ENCODE results near the gene FAM20A. TPM values are rescaled to one million over a fixed set of nuclear protein-coding genes. Genes with fewer than 3 reads are reported as not detected.
A peak's percentile ranks its signal among the peaks of the same experiment; 100 is the strongest.

The FAM20A gene
- total RNA-seq, 2 donors from 2014 or later: 0.42 TPM; not detected in 1

- peaks cover 13% of the 10 kb centered on the region for H3K27me3 Mint-ChIP-seq
- peaks cover 2% of the 10 kb centered on the region for H3K36me3 Mint-ChIP-seq (ENCODE audit: low read depth)
- H3K4me3 Mint-ChIP-seq: no peak overlapping the region
- H3K9me3 ChIP-seq (ENCODE audit: control insufficient read depth, low read length, poor library complexity, severe bottlenecking): no peaks in the 10 kb centered on the region
- DNase-seq: no peak
- peaks cover 2% of the 10 kb centered on the region for H3K4me1 Mint-ChIP-seq
- no peak for ATAC-seq
- no peak overlapping the region for H3K27ac Mint-ChIP-seq
These were observed 35.3 kb downstream of the FAM20A start for GRCh38 chr17:68565661-68566441.

- no peak overlapping the region for H3K4me3 Mint-ChIP-seq
- H3K9me3 ChIP-seq (ENCODE audit: control insufficient read depth, low read length, poor library complexity, severe bottlenecking): no peaks in the 10 kb centered on the region
- H3K27me3 Mint-ChIP-seq: peaks cover 13% of the 10 kb centered on the region
- DNase-seq: no peak
- peaks cover 2% of the 10 kb centered on the region for H3K36me3 Mint-ChIP-seq (ENCODE audit: low read depth)
- no peak overlapping the region for H3K27ac Mint-ChIP-seq
- no peaks in the 10 kb centered on the region for H3K4me1 Mint-ChIP-seq
- no peak for ATAC-seq
These were observed 36.6 kb downstream of the FAM20A start for GRCh38 chr17:68564415-68565111.

- Mint-ChIP-seq H3K4me1 (no peaks in the 10 kb centered on the region), H3K36me3 (ENCODE audit: low read depth) (peaks cover 2% of the 10 kb centered on the region), H3K4me3 (no peak overlapping the region), H3K27me3 (peaks cover 13% of the 10 kb centered on the region), H3K27ac (no peak overlapping the region)
- ATAC-seq (no peak), DNase-seq (no peak)
- H3K9me3 ChIP-seq (ENCODE audit: control insufficient read depth, low read length, poor library complexity, severe bottlenecking): no peaks in the 10 kb centered on the region
These were observed 38.4 kb downstream of the FAM20A start for GRCh38 chr17:68562736-68563135.

- peaks cover 4% of the 10 kb centered on the region for H3K36me3 Mint-ChIP-seq (ENCODE audit: low read depth)
- no peak overlapping the region for H3K4me3 Mint-ChIP-seq
- peaks cover 13% of the 10 kb centered on the region for H3K27me3 Mint-ChIP-seq
- no peaks in the 10 kb centered on the region for H3K4me1 Mint-ChIP-seq
- H3K9me3 ChIP-seq (ENCODE audit: control insufficient read depth, low read length, poor library complexity, severe bottlenecking): no peaks in the 10 kb centered on the region
- H3K27ac Mint-ChIP-seq: no peak overlapping the region
- ATAC-seq: no peak
- DNase-seq: no peak
These were observed 40.0 kb downstream of the FAM20A start for GRCh38 chr17:68560966-68561720.

GRCh38 chr17:68559316-68559715, 41.9 kb downstream of the FAM20A start:
- H3K27ac Mint-ChIP-seq: no peak overlapping the region
- no peak for ATAC-seq
- H3K9me3 ChIP-seq (ENCODE audit: control insufficient read depth, low read length, poor library complexity, severe bottlenecking): no peaks in the 10 kb centered on the region
- peaks cover 2% of the 10 kb centered on the region for H3K36me3 Mint-ChIP-seq (ENCODE audit: low read depth)
- DNase-seq: no peak
- no peak overlapping the region for H3K4me3 Mint-ChIP-seq
- no peaks in the 10 kb centered on the region for H3K4me1 Mint-ChIP-seq
- peaks cover under 1% of the 10 kb centered on the region for H3K27me3 Mint-ChIP-seq

GRCh38 chr17:68556551-68556950, 44.6 kb downstream of the FAM20A start:
- H3K4me3 Mint-ChIP-seq: no peak overlapping the region
- no peaks in the 10 kb centered on the region for H3K4me1 Mint-ChIP-seq
- H3K27ac Mint-ChIP-seq: no peak overlapping the region
- no peak for DNase-seq
- ATAC-seq: no peak
- no peaks in the 10 kb centered on the region for H3K9me3 ChIP-seq (ENCODE audit: control insufficient read depth, low read length, poor library complexity, severe bottlenecking)
- H3K27me3 Mint-ChIP-seq: no peaks in the 10 kb centered on the region
- peaks cover 2% of the 10 kb centered on the region for H3K36me3 Mint-ChIP-seq (ENCODE audit: low read depth)

GRCh38 chr17:68544111-68544915, 56.9 kb downstream of the FAM20A start:
- no peak overlapping the region for H3K4me3 Mint-ChIP-seq
- no peak for DNase-seq
- H3K9me3 ChIP-seq (ENCODE audit: control insufficient read depth, low read length, poor library complexity, severe bottlenecking): no peaks in the 10 kb centered on the region
- H3K27me3 Mint-ChIP-seq: no peaks in the 10 kb centered on the region
- no peaks in the 10 kb centered on the region for H3K36me3 Mint-ChIP-seq (ENCODE audit: low read depth)
- no peaks in the 10 kb centered on the region for H3K4me1 Mint-ChIP-seq
- no peak for ATAC-seq
- peak overlapping the region; percentile 3 for H3K27ac Mint-ChIP-seq

- no peaks in the 10 kb centered on the region for H3K27me3 Mint-ChIP-seq
- no peaks in the 10 kb centered on the region for H3K36me3 Mint-ChIP-seq (ENCODE audit: low read depth)
- ATAC-seq (no peak), DNase-seq (no peak)
- peak overlapping the region; percentile 3 for H3K27ac Mint-ChIP-seq
- no peaks in the 10 kb centered on the region for H3K9me3 ChIP-seq (ENCODE audit: control insufficient read depth, low read length, poor library complexity, severe bottlenecking)
- no peak overlapping the region for H3K4me3 Mint-ChIP-seq
- H3K4me1 Mint-ChIP-seq: peaks cover 2% of the 10 kb centered on the region
These were observed 58.3 kb downstream of the FAM20A start for GRCh38 chr17:68542698-68543463.

- DNase-seq (no peak), ATAC-seq (no peak)
- Mint-ChIP-seq H3K27ac (no peak overlapping the region), H3K4me3 (peak overlapping the region; percentile 2), H3K4me1 (peaks cover 2% of the 10 kb centered on the region), H3K27me3 (no peaks in the 10 kb centered on the region), H3K36me3 (ENCODE audit: low read depth) (no peaks in the 10 kb centered on the region)
- H3K9me3 ChIP-seq (ENCODE audit: control insufficient read depth, low read length, poor library complexity, severe bottlenecking): no peaks in the 10 kb centered on the region
These were observed 59.4 kb downstream of the FAM20A start for GRCh38 chr17:68541816-68542215.

- Mint-ChIP-seq H3K36me3 (ENCODE audit: low read depth) (peaks cover 2% of the 10 kb centered on the region), H3K4me3 (no peak overlapping the region), H3K27ac (no peak overlapping the region), H3K27me3 (no peaks in the 10 kb centered on the region), H3K4me1 (peaks cover 2% of the 10 kb centered on the region)
- no peaks in the 10 kb centered on the region for H3K9me3 ChIP-seq (ENCODE audit: control insufficient read depth, low read length, poor library complexity, severe bottlenecking)
- ATAC-seq (no peak), DNase-seq (no peak)
These were observed 60.2 kb downstream of the FAM20A start for GRCh38 chr17:68540981-68541380.

- H3K9me3 ChIP-seq (ENCODE audit: control insufficient read depth, low read length, poor library complexity, severe bottlenecking): no peaks in the 10 kb centered on the region
- DNase-seq (no peak), ATAC-seq (no peak)
- Mint-ChIP-seq H3K27me3 (no peaks in the 10 kb centered on the region), H3K4me3 (no peak overlapping the region), H3K4me1 (peaks cover 5% of the 10 kb centered on the region), H3K36me3 (ENCODE audit: low read depth) (peaks cover 2% of the 10 kb centered on the region), H3K27ac (peak overlapping the region; percentile 21)
These were observed 61.4 kb downstream of the FAM20A start for GRCh38 chr17:68539548-68540467.

All from T-helper 17 cell (primary cell).